GM21367 (cell line): ENCODE data around the gene PKP4.

Experiments
- ATAC-seq: cut with Tn5 transposase; IDR thresholded peaks from one replicate; pipeline ENCODE4 v1.9.1; 2021; ENCODE audit not compliant: unreplicated experiment

Gene PKP4

GRCh38 chr2:158539176-158540005 is 82.6 kb downstream of the PKP4 start:
- no peak for ATAC-seq

GRCh38 chr2:158542577-158542976 is 85.8 kb downstream of the PKP4 start:
- no peak for ATAC-seq

- ATAC-seq = no peak
Observed at GRCh38 chr2:158543957-158544356, 87.2 kb downstream of the PKP4 start.

- no peak for ATAC-seq
Observed at GRCh38 chr2:158544998-158545397, 88.2 kb downstream of the PKP4 start.

- ATAC-seq = peak; percentile 63
Observed at GRCh38 chr2:158546412-158547144, 89.8 kb downstream of the PKP4 start.

GRCh38 chr2:158553257-158553656 is 96.5 kb downstream of the PKP4 start:
- ATAC-seq = no peak

GRCh38 chr2:158554996-158555395 is 98.2 kb downstream of the PKP4 start:
- ATAC-seq = no peak

GRCh38 chr2:158556124-158556523 is 99.4 kb downstream of the PKP4 start:
- ATAC-seq = no peak

- ATAC-seq = no peak
Observed at GRCh38 chr2:158557752-158558151, 101.0 kb downstream of the PKP4 start.

GRCh38 chr2:158559252-158559651 is 102.5 kb downstream of the PKP4 start:
- no peak for ATAC-seq

GRCh38 chr2:158560259-158560658 is 103.5 kb downstream of the PKP4 start:
- no peak for ATAC-seq

- ATAC-seq = no peak
Observed at GRCh38 chr2:158561054-158561453, 104.3 kb downstream of the PKP4 start.

GRCh38 chr2:158567208-158567607 is 110.5 kb downstream of the PKP4 start:
- no peak for ATAC-seq

GRCh38 chr2:158569284-158569683 is 112.5 kb downstream of the PKP4 start:
- ATAC-seq = no peak

- no peak for ATAC-seq
Observed at GRCh38 chr2:158570869-158571268, 114.1 kb downstream of the PKP4 start.

GRCh38 chr2:158573739-158574138 is 117.0 kb downstream of the PKP4 start:
- no peak for ATAC-seq

- no peak for ATAC-seq
Observed at GRCh38 chr2:158575051-158575635, 118.4 kb downstream of the PKP4 start.

- no peak for ATAC-seq
Observed at GRCh38 chr2:158577141-158577540, 120.4 kb downstream of the PKP4 start.

- ATAC-seq = peak; percentile 83
Observed at GRCh38 chr2:158578703-158579330, 122.1 kb downstream of the PKP4 start.

GRCh38 chr2:158579928-158580327 is 123.2 kb downstream of the PKP4 start:
- no peak for ATAC-seq

- no peak for ATAC-seq
Observed at GRCh38 chr2:158580760-158581159, 124.0 kb downstream of the PKP4 start.
